GM12892 (cell line): ENCODE results near the gene WAC.

Experiments used
- POLR2A ChIP-seq: IDR thresholded peaks from 2 replicates; pipeline ENCODE4 v1.6.1; 2011; ENCODE audit warnings: low read depth, low read length, control low read depth
- POLR2AphosphoS5 ChIP-seq: IDR thresholded peaks from 2 replicates; pipeline ENCODE4 v1.6.1; 2011; ENCODE audit warnings: low read depth, low read length, control low read depth
- TAF1 ChIP-seq: IDR thresholded peaks from 2 replicates; pipeline ENCODE4 v1.6.1; 2011; ENCODE audit warnings: low read depth, mild to moderate bottlenecking, control low read depth, low read length, borderline replicate concordance

DNA sequence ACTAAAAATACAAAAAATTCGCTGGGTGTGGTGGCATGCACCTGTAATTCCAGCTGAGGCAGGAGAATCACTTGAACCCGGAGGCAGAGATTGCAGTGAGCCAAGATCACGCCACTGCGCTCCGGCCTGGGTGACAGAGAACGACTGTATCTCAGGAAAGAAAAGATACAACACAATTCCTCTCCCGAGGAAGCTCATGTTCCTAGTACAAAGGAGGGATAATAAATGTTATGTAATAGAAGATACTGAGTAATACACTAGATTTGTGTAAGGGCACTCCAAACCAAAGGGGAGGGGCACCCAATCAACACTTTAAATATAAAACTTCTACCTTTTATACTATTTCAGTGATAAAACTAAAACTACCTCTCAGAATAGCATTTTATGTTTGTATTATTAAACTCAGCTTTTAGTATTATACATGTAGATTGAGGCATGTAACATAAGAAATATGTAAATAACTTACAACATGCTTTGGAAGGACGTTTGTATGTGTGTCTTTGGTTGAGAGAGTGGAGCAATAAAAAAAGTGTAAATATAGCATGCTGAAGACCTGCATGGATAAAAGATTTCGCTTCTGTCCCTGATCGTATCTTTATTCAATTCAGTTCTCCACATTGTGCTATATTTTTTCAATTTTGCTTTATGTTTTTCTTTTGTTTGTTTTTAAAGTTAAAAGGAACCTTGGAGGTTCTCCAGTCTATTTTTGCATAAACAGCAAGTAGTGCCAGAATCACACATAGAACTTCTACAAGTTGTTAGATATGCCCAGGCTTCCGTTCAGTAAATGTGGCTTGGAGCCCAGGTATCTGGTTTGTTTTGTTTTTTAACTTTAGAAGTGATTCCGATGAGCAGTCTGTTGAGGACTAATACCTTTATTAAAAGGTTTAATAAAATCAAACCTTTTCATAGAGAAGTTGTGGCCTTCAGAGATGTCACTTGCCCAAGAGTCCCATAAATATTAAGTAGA lies 71.9 kb downstream of the WAC start:
- TF ChIP-seq POLR2AphosphoS5 (no peak), TAF1 (no peak), POLR2A (no peak)
